ENCODE results near the gene TRAP1.

The TRAP1 gene

GRCh38 chr16:3646348-3646920 is 70.9 kb downstream of the TRAP1 start:
- no peaks in the 10 kb centered on the region for H3K27me3 ChIP-seq
- no peak overlapping the region for H3K4me3 ChIP-seq (ENCODE audit: low read depth in 1 of 2, low read length in 1 of 2)
- H3K9me3 ChIP-seq: no peaks in the 10 kb centered on the region
- TF ChIP-seq CTCF (IDR thresholded peaks at IDR 0.05): no peak
- peaks cover 89% of the 10 kb centered on the region for H3K36me3 ChIP-seq
- no peaks in the 10 kb centered on the region for H3K4me1 ChIP-seq (ENCODE audit: control insufficient read depth in 1 of 2, insufficient read depth in 1 of 2, low read depth in 1 of 2, low read length in 1 of 2)
- no peak overlapping the region for H3K27ac ChIP-seq

GRCh38 chr16:3645504-3646347 is 71.6 kb downstream of the TRAP1 start:
- Histone ChIP-seq H3K9me3 (no peaks in the 10 kb centered on the region), H3K27me3 (no peaks in the 10 kb centered on the region), H3K4me3 (ENCODE audit: low read depth in 1 of 2, low read length in 1 of 2) (no peak overlapping the region), H3K36me3 (peaks cover 89% of the 10 kb centered on the region), H3K4me1 (ENCODE audit: control insufficient read depth in 1 of 2, insufficient read depth in 1 of 2, low read depth in 1 of 2, low read length in 1 of 2) (no peaks in the 10 kb centered on the region), H3K27ac (no peak overlapping the region)
- no peak for TF ChIP-seq CTCF (IDR thresholded peaks at IDR 0.05)

GRCh38 chr16:3645108-3645503 is 72.2 kb downstream of the TRAP1 start:
- Histone ChIP-seq H3K9me3 (no peaks in the 10 kb centered on the region), H3K4me1 (ENCODE audit: control insufficient read depth in 1 of 2, insufficient read depth in 1 of 2, low read depth in 1 of 2, low read length in 1 of 2) (no peaks in the 10 kb centered on the region), H3K27ac (no peak overlapping the region), H3K27me3 (no peaks in the 10 kb centered on the region), H3K4me3 (ENCODE audit: low read depth in 1 of 2, low read length in 1 of 2) (no peak overlapping the region), H3K36me3 (peaks cover 90% of the 10 kb centered on the region)
- TF ChIP-seq CTCF (IDR thresholded peaks at IDR 0.05): no peak

GRCh38 chr16:3643095-3643730 is 74.1 kb downstream of the TRAP1 start:
- Histone ChIP-seq H3K27ac (no peak overlapping the region), H3K27me3 (no peaks in the 10 kb centered on the region), H3K36me3 (peaks cover 83% of the 10 kb centered on the region), H3K4me1 (ENCODE audit: control insufficient read depth in 1 of 2, insufficient read depth in 1 of 2, low read depth in 1 of 2, low read length in 1 of 2) (no peaks in the 10 kb centered on the region), H3K4me3 (ENCODE audit: low read depth in 1 of 2, low read length in 1 of 2) (no peak overlapping the region), H3K9me3 (no peaks in the 10 kb centered on the region)
- TF ChIP-seq CTCF (IDR thresholded peaks at IDR 0.05): no peak

GRCh38 chr16:3642397-3643094 is 74.8 kb downstream of the TRAP1 start:
- peaks cover 77% of the 10 kb centered on the region for H3K36me3 ChIP-seq
- H3K27ac ChIP-seq: no peak overlapping the region
- TF ChIP-seq CTCF (IDR thresholded peaks at IDR 0.05): no peak
- no peaks in the 10 kb centered on the region for H3K27me3 ChIP-seq
- no peaks in the 10 kb centered on the region for H3K9me3 ChIP-seq
- peaks cover 5 to 6% of the 10 kb centered on the region in 2 experiments for H3K4me1 ChIP-seq (ENCODE audit: control insufficient read depth in 1 of 2, insufficient read depth in 1 of 2, low read depth in 1 of 2, low read length in 1 of 2)
- no peak overlapping the region for H3K4me3 ChIP-seq (ENCODE audit: low read depth in 1 of 2, low read length in 1 of 2)

All from neutrophil (primary cell).